ENCODE data around the gene MIER2.
"Not testable (repeated sequence)": the region's sequence is repeated elsewhere in the genome, so short reads cannot be mapped to it uniquely, and the experiment has no call there.

The MIER2 gene

DNA sequence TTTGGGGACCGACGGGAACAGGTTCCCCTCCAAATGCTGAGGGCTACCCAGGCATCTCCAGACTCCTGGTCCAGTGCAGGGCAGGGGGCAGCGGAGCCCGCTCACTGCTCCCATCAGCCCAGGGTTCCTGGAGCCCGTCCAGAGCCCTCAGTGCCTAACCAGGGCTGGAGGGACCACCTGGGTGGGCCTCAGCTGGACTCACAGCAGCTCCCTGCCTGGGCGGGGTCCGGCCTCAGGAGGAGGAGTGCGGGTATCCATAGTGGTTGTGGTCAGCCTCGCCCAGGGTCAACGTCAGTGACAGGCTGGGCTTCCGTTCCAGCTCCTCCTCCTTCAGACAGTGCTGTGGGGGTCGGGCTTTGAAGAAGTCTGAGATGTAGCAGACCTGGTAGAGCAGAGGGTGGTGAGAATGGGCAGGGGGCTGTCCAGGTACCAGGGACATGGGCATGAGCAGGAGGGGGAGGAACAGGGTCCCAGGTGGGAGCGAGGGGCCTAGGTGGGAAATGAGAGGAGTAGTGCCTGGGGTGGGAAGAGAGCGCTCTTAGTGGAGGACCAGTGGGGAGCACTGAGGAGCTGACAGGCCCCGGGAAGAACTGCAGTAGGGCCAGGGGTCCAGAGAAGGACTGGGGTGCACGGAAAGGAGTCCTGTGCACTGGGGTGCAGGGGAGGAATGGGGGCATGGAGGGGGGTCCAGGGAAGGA lies 63.3 kb downstream of the MIER2 start:
- DNase-seq = no peak

DNA sequence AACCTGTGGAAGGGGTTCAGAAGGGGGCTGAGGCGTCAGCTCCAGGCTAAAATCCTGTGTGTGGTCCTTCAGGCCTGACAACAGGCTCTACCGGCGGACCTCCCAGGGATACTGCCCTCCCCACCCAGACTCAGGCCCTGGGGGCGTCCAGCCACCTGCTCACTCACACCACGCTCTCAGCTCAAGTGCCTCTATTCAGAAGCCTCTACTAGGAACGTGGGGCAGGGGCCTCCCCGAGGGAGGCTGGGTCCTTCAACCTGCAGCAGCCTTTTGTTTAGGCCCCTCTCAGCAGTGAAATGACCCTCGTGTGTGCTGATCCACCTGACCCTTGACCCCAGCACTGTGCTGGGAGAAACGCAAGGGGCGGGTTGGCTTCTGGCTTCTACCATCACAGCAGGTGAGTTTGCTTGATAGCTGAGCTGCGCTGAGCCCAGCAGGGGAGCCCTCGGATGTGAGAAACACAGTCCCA lies 64.0 kb downstream of the MIER2 start:
- no peak for DNase-seq

DNA sequence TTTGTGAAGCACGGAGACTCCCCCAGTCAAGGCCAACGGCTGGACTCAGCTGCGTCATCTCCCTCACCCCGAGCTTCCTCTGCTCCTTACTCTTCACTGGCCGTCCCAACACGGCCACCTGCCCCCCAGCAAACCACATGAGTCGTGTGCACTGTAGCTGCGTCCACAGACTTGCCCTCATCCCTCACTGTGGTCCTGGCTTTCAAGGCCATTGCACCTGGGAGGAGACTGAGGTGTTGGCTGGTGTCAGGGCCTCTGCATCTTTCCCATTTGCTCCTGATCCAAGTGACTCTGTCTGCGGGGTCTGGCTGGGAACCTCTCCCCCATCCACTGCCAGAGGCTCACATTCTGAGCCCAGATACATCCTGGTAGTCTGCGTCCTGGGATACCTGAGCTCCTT lies 64.9 kb downstream of the MIER2 start:
- DNase-seq = no peak

DNA sequence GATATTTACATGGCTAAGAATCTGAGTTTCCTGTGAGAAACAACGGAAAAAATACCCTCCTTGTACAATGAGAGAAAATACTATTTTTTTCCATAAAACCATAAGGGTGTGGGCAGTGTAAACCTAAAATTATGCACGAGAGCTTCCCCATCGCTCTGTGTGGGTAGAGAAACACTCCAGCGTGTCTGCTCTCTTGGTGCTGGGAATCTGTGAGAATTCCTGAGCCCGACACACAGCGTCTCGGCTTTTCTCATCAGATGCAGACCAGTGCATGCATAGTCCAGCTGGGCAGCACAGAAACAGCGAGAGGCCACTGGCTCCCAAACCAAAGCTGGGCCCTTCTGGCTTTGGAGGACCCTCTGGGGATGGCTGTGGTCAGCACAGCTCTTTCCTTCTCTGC lies 65.4 kb downstream of the MIER2 start:
- DNase-seq = no peak

DNA sequence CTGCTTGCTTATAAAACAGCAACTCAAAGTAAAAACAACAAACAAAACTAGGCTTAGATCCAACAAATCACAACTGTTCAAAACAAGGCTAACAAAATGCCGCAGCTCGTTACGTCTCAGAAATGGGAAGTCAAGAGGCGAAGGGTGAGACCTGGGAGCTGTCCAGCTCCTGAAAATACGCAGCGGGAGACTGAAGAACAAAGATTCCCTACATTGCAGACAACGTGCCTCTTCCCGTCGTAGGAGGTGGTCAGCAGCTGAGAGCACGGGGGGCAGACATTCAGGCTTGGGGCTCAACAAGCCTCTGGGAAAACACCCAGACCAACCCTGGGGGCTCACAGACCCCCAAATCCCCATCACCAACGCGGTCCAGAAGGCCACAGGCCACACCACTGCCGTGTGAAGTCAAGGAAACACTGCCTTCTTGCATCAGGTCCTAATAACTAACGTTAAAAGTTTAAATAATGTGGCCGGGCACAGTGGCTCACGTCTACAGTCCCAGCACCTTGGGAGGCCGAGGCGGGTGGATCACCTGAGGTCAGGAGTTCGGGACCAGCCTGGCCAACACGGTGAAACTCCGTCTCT lies 66.9 kb downstream of the MIER2 start:
- no peak for DNase-seq

DNA sequence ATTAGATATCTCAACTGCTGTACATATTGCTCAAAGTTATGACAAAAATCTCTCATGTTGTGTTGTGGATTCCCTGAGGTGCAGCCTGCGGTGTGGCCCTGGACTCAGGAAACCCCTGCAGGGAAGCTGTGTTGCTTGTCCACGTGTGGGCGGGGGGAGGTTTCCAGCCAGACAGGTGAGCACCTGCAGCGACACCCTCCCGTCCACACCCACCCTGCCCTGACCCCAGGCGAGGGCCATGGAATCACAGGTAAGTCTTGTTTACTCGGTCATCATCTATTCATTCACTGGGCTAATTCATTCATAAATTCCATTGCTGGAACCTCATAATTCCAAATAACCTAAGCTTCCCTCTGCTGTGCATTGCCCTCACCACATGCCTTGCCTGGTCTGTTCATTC lies 67.5 kb downstream of the MIER2 start:
- DNase-seq = no peak

DNA sequence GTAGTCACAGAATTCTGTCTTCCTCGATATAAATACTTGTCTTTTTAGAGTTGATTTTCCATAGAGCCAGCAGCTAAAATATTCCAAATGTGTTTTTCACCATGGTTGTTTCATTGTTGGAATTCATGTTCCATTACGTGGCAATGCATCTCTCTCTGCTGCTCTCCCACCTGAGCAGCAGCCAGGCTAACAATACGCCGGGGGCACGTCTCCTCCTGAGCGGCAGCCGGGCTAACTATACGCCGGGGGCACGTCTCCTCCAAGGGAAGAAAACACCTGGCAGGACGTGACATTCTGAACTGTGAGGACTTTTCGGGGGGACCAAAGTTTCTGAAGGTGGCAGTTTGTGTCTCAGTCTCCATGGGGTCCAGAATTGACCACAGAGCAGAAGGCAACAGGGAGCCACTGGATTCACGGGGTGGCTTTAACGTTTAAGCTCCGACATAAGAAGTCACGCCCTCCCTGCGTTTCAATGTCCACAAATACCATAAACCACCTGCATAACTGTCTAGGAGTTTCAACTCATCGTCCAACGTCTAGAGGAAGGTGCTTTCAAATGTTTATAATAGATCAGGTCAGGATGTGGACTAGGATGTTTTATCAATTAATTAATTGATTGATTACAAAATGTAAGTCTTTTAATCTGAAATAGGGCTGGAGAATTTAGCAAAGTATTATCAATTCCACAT lies 68.5 kb downstream of the MIER2 start:
- DNase-seq = no peak

DNA sequence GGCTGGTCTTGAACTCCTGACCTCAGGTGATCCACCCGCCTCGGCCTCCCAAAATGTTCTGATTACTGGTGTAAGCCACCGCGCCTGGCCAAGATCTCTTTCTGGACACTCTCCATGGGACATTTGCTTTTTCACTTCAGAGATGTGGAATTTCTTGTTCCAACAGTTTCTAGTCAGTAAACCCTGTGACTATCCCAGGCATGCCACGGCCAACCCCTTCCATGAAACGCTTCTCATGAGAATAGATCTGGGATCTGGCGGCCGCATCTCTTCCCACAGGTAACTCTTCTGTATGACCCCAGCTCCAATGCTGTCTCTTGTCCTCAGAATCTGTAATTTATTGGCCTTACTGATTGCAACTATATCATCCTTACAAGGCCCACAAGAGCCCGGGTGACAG lies 69.6 kb downstream of the MIER2 start:
- DNase-seq = no peak

DNA sequence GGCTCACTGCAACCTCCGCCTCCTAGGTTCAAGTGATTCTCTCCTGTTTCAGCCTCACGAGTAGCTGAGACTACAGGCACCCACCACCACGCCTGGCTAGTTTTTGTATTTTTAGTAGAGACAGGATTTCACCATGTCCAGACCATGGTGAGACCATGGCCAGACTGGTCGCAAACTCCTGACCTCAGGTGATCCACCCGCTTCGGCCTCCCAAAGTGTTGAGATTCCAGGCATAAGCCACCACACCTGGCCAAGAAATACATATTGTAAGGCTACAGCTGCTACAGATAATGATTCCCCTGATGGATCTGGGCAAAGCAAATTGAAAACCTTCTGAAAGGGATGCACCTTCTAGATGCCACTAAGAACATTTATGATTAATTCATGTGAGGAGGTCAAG lies 71.2 kb downstream of the MIER2 start:
- no peak for DNase-seq

DNA sequence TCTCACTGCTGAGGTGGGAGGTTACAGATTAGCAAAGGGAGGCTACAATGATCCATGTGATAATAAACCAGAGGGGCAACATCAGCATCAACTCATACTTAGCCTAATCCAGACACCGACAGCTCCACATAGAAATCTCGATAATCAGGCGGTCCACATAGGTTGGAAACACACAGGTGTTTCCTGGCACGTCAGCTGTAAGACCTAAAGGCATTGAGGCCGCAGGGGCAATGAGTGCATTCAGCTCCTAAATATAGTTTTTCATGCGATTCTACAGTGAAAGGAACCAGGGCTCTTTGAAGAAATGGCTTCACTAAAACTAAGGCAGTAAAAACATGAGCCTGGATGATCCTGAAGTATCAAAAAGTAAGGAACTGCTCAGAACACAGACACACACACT lies 72.7 kb downstream of the MIER2 start:
- DNase-seq = no peak

DNA sequence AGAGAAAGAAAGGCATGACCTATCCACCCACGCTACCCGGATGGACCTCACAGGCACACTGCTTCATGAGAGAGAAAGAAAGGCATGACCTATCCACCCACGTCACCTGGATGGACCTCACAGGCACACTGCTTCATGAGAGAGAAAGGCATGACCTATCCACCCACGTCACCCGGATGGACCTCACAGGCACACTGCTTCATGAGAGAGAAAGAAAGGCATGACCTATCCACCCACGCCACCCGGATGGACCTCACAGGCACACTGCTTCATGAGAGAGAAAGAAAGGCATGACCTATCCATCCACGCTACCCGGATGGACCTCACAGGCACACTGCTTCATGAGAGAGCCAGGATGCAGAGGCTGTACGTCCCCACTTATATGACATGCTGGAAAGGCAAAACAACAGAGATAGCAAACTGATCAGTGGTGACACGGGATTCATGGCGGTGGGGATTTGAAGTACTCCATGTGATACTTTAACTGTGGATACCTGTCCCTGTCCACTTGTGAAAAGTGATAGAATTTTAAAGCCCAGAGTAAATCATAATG lies 73.8 kb downstream of the MIER2 start:
- DNase-seq = not testable (repeated sequence)

DNA sequence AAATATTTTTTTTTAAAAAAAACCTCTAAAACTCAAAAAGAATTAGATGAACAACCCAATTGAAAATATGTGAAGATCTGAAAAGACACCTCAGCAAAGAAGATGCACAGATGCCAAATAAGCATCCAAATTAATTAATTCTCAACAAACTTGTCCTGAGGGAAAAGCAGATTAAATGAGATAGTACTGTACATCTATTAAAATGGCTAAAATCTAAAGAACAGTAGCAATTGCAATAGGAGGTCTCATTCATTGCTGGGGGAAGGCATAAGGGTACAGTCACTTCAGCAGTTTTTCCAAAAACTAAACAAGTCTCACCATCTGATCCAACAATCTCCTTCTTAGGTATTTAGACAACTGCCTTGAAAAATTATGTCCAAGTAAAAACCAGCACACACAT lies 75.4 kb downstream of the MIER2 start:
- DNase-seq = no peak

DNA sequence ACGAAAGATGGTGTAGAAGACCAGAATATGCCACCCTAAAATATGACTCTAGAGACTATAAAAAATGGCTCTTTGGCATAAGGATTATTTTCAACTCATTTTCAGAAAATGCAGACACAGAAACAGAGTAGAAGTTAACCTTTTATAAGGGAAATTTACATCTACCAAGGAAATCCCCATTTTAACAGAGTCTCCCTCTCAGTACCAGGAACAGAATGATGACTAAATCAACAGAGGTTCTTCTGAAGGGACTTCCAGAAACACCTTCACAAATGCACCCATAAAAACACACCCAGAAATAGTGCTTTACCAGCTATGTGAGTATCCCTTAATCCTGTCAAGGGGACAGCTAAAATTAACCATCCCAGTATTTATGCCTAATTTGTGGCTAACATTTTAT lies 82.5 kb downstream of the MIER2 start:
- DNase-seq = no peak

DNA sequence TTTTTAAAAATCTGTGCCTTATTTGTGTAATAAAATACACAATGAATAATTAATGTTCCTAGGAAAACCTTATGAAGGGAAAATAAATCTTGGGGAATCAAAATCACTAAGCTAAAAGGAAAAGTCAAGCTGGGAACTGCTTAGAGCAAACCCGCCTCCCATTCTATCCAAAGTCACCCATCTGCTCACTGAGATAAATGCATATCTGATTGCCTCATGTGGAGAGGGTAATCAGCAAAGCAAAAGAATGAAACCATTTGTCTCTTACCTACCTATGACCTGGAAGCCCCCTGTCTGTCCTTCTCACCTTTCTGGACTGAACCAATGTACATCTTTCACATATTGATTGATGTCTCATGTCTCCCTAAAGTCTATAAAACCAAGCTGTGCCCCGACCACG lies 87.8 kb downstream of the MIER2 start:
- DNase-seq = not testable (repeated sequence)
